AG09319 (cell line): ENCODE measurements around the gene GLO1.

Source experiments
- DNase-seq: peaks from one replicate; pipeline ENCODE4 v3.0.0-alpha.2; 2010; ENCODE audit warnings: low read depth; ENCODE audit errors: extremely low read depth
- CTCF ChIP-seq: IDR thresholded peaks from 2 replicates; pipeline ENCODE4 v1.5.1; 2011; ENCODE audit warnings: low read depth, mild to moderate bottlenecking, inconsistent platforms, low read length, moderate library complexity

Gene GLO1

DNA sequence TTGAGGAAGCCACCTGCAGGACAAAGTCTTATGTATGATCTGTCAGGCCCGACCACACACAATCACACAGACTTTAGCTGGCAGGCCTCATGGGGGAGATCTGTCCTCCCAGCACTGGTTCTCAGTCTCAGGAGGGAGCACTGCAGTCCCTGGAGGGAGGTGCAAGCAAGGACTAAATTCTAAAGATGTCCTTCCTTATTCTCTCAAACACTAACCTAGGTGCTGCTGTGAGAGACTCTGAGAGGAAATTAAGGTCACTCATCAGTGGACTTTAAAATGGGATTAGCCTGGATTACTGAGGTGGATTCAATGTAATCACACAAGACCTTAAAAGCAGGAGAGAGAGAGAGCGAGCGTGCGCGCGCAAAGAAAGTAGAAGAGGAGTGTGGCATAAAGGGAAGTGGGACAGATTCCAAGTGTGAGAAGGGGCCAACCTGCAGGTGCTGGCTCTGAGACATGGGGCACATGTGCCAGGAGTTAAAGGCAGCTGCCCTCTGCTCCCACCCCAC is 14.3 kb downstream of the GLO1 start:
- TF ChIP-seq CTCF, result no peak
- DNase-seq, result no peak

DNA sequence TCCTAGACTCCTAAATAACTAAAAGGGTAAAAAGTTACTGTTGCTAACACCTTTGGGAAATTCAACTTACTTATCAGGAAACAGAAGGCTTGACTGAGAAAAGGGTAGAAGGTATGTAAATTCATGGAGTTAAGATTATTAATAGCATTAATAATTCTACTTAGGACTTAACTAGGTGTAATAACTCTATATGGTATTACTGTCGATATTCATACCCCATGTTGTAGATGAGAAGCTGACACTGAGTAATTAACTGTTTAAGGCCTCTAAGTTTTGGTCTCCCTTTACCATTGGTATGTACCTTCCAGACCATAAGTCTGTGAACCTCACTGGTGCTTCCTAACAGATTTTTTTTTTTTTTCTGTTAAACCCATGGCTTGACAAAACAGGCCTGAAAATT is 15.4 kb downstream of the GLO1 start:
- DNase-seq, result no peak
- TF ChIP-seq CTCF, result no peak

- no peak for DNase-seq
- no peak for TF ChIP-seq CTCF
Measured at GRCh38 chr6:38687043-38687353, 15.9 kb downstream of the GLO1 start.

DNA sequence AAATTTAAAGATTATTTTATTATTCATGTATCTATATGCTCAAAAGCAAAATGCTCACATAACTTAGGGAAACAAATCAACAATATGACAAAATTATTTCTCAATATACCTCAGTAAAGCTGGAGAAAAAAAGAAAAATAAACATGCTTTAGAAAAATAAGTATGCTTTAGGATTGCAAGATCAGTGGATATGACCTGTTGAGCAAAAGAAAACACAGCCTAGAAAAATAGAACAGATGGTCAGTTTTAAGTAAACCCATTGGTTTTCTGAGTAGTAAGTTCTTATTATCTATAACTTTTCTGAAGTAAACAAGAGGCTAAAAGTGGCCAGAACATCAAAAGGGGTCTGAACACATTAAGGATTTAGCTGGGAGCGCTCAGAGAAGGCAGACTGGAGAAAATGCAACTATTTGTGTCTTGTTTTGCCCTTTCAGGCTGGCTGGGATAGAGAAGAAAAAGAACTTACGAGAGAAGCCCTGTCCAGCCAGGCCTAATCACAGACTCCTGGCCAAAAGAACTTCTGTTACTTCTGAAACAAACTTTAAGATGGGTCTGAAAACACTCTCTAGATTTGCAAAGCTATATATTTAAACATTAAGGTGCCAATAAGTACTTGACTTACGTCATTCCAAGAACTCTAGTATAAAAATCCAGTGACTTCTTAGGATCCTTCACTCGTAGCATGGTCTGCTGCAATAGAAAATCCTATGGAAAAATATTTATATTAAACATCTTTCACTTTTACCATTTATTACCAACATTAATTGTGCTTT is 16.5 kb downstream of the GLO1 start:
- no peak for DNase-seq
- TF ChIP-seq CTCF, result no peak

GRCh38 chr6:38684904-38685303 is 18.0 kb downstream of the GLO1 start:
- TF ChIP-seq CTCF, result no peak
- no peak for DNase-seq

DNA sequence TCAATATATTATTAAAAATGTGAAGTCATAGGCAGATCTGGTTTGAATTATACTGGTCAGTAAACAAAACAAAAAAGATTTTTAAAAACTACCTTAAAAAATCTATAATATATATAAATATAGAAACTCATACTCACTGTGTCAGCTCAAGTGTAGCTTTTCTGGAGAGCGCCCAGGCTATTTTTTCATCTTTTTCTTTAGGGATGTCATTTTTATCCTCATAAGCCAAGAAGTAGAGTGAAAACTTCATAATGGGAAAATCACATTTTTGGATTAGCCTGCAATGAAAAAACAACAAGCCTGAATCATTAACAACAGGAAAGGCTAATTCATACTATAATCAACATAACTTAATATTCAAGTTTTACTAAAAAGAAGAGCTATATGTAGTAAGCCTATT is 18.7 kb downstream of the GLO1 start:
- DNase-seq, result no peak

More for the DNA sequence above, 18.7 kb downstream of the GLO1 start:
- no peak for TF ChIP-seq CTCF
